TTC549 (cell line): ENCODE measurements around the gene PKNOX1.
"Not testable (repeated sequence)": the region's sequence is repeated elsewhere in the genome, so short reads cannot be mapped to it uniquely, and the experiment has no call there.

ENCODE experiments used
- FAIRE-seq: peaks from 2 replicates; lab custom pipeline; 2012; peaks lifted over from hg19 to GRCh38; lab: Jason Lieb, UNC

The PKNOX1 gene

GRCh38 chr21:43020771-43021170, 46.4 kb downstream of the PKNOX1 start:
- FAIRE-seq = no peak

GRCh38 chr21:43021191-43021590, 46.8 kb downstream of the PKNOX1 start:
- no peak for FAIRE-seq

- FAIRE-seq = no peak
Measured at GRCh38 chr21:43021756-43022600, 47.6 kb downstream of the PKNOX1 start.

GRCh38 chr21:43023175-43023574, 48.8 kb downstream of the PKNOX1 start:
- no peak for FAIRE-seq

- no peak for FAIRE-seq
Measured at GRCh38 chr21:43024439-43025136, 50.2 kb downstream of the PKNOX1 start.

GRCh38 chr21:43025636-43026180, 51.3 kb downstream of the PKNOX1 start:
- no peak for FAIRE-seq

- no peak for FAIRE-seq
Measured at GRCh38 chr21:43027846-43028731, 53.7 kb downstream of the PKNOX1 start.

- FAIRE-seq = no peak
Measured at GRCh38 chr21:43029785-43030184, 55.4 kb downstream of the PKNOX1 start.

- FAIRE-seq = no peak
Measured at GRCh38 chr21:43031121-43031619, 56.8 kb downstream of the PKNOX1 start.

GRCh38 chr21:43034101-43034500, 59.7 kb downstream of the PKNOX1 start:
- no peak for FAIRE-seq

- no peak for FAIRE-seq
Measured at GRCh38 chr21:43034826-43035225, 60.5 kb downstream of the PKNOX1 start.

GRCh38 chr21:43036889-43037288, 62.5 kb downstream of the PKNOX1 start:
- FAIRE-seq = not testable (repeated sequence)

GRCh38 chr21:43037918-43038658, 63.7 kb downstream of the PKNOX1 start:
- FAIRE-seq = not testable (repeated sequence)

GRCh38 chr21:43038659-43039044, 64.3 kb downstream of the PKNOX1 start:
- not testable (repeated sequence) for FAIRE-seq

- not testable (repeated sequence) for FAIRE-seq
Measured at GRCh38 chr21:43042169-43042568, 67.8 kb downstream of the PKNOX1 start.

GRCh38 chr21:43043291-43043690, 68.9 kb downstream of the PKNOX1 start:
- not testable (repeated sequence) for FAIRE-seq

- FAIRE-seq = not testable (repeated sequence)
Measured at GRCh38 chr21:43044547-43044946, 70.2 kb downstream of the PKNOX1 start.

- not testable (repeated sequence) for FAIRE-seq
Measured at GRCh38 chr21:43045165-43045875, 71.0 kb downstream of the PKNOX1 start.

GRCh38 chr21:43045876-43046821, 71.8 kb downstream of the PKNOX1 start:
- FAIRE-seq = not testable (repeated sequence)
